Muscle of leg (tissue), 9 donors: ENCODE data around the gene KRT72. TPM values are rescaled to one million over a fixed set of nuclear protein-coding genes. Genes with fewer than 3 reads are reported as not detected.

Experiments
- polyA plus RNA-seq, 8 donors: library from polyadenylated mRNA; unstranded; fragments of 120-200 nt; gene quantifications; one replicate each; pipeline versions ENCODE4 v1.2.1 to v1.2.3, GENCODE V29; 2013; ENCODE audit warnings: inconsistent platforms in 1 of 8, low replicate concordance in 1 of 8; ENCODE audit not compliant: insufficient read length in 8 of 8, insufficient read depth in 1 of 8
- total RNA-seq: library from RNA; stranded (reverse); fragments of 120-200 nt; gene quantifications from one replicate; pipeline ENCODE4 v1.2.4, GENCODE V29; 2013

Gene KRT72
- total and polyA plus RNA-seq, 9 donors, result not detected

Other genes starting within 250 kb of the KRT72 start
- gene KRT85, start 234.0 kb downstream of the KRT72 start, total RNA-seq, result not detected
- not detected for gene KRT85, start 234.0 kb downstream of the KRT72 start, polyA plus RNA-seq
- not detected for gene KRT84, start 215.8 kb downstream of the KRT72 start, total RNA-seq
- gene KRT84, start 215.8 kb downstream of the KRT72 start, polyA plus RNA-seq, result not detected
- not detected for gene KRT82, start 195.1 kb downstream of the KRT72 start, total RNA-seq
- not detected for gene KRT82, start 195.1 kb downstream of the KRT72 start, polyA plus RNA-seq
- gene KRT75, start 167.1 kb downstream of the KRT72 start, total RNA-seq, result not detected
- not detected for gene KRT75, start 167.1 kb downstream of the KRT72 start, polyA plus RNA-seq
- gene KRT6B, start 149.3 kb downstream of the KRT72 start, total RNA-seq, result not detected
- gene KRT6B, start 149.3 kb downstream of the KRT72 start, polyA plus RNA-seq, result under 1 TPM in 1 of 8 donors, not detected in 7; 0.44 TPM
- not detected for gene KRT6C, start 127.7 kb downstream of the KRT72 start, total RNA-seq
- under 1 TPM in 1 of 8 donors, not detected in 7; 0.32 TPM for gene KRT6C, start 127.7 kb downstream of the KRT72 start, polyA plus RNA-seq
- gene KRT6A, start 108.2 kb downstream of the KRT72 start, total RNA-seq, result not detected
- 10 to 100 TPM in 1 of 8 donors, under 1 TPM in 3, not detected in 4; 0.05 to 26.4 (median 0.63) TPM for gene KRT6A, start 108.2 kb downstream of the KRT72 start, polyA plus RNA-seq
- 0.66 TPM for gene KRT5, start 81.1 kb downstream of the KRT72 start, total RNA-seq
- 100 to 1,000 TPM in 1 of 8 donors, 10 to 100 TPM in 1, 1 to 10 TPM in 1, under 1 TPM in 5; 0.21 to 383 (median 0.62) TPM for gene KRT5, start 81.1 kb downstream of the KRT72 start, polyA plus RNA-seq
- gene KRT71, start 48.3 kb downstream of the KRT72 start, total RNA-seq, result not detected
- gene KRT71, start 48.3 kb downstream of the KRT72 start, polyA plus RNA-seq, result not detected
- gene KRT74, start 27.6 kb downstream of the KRT72 start, total RNA-seq, result not detected
- gene KRT74, start 27.6 kb downstream of the KRT72 start, polyA plus RNA-seq, result under 1 TPM in 1 of 8 donors, not detected in 7; 0.09 TPM
- gene KRT73, start 17.1 kb upstream of the KRT72 start, total RNA-seq, result 0.09 TPM
- under 1 TPM in 1 of 8 donors, not detected in 7; 0.12 TPM for gene KRT73, start 17.1 kb upstream of the KRT72 start, polyA plus RNA-seq
- gene KRT2, start 50.7 kb upstream of the KRT72 start, total RNA-seq, result not detected
- gene KRT2, start 50.7 kb upstream of the KRT72 start, polyA plus RNA-seq, result under 1 TPM in 2 of 8 donors, not detected in 6; 0.11 to 0.18 TPM
- gene KRT1, start 78.9 kb upstream of the KRT72 start, total RNA-seq, result 0.35 TPM
- gene KRT1, start 78.9 kb upstream of the KRT72 start, polyA plus RNA-seq, result 100 to 1,000 TPM in 1 of 8 donors, 10 to 100 TPM in 1, 1 to 10 TPM in 4, under 1 TPM in 2; 0.47 to 193 (median 1.9) TPM
- not detected for gene KRT77, start 102.1 kb upstream of the KRT72 start, total RNA-seq
- gene KRT77, start 102.1 kb upstream of the KRT72 start, polyA plus RNA-seq, result under 1 TPM in 2 of 8 donors, not detected in 6; 0.08 to 0.61 TPM
- not detected for gene KRT76, start 175.9 kb upstream of the KRT72 start, total RNA-seq
- gene KRT76, start 175.9 kb upstream of the KRT72 start, polyA plus RNA-seq, result not detected
- not detected for gene KRT3, start 194.7 kb upstream of the KRT72 start, total RNA-seq
- gene KRT3, start 194.7 kb upstream of the KRT72 start, polyA plus RNA-seq, result under 1 TPM in 1 of 8 donors, not detected in 7; 0.13 TPM
- 0.04 TPM for gene KRT4, start 212.7 kb upstream of the KRT72 start, total RNA-seq
- gene KRT4, start 212.7 kb upstream of the KRT72 start, polyA plus RNA-seq, result 100 to 1,000 TPM in 1 of 8 donors, 1 to 10 TPM in 1, under 1 TPM in 5, not detected in 1; 0.04 to 178 (median 0.50) TPM
- gene KRT79, start 232.8 kb upstream of the KRT72 start, total RNA-seq, result not detected
- not detected for gene KRT79, start 232.8 kb upstream of the KRT72 start, polyA plus RNA-seq
- gene KRT78, start 247.5 kb upstream of the KRT72 start, total RNA-seq, result not detected
- 1 to 10 TPM in 1 of 8 donors, under 1 TPM in 2, not detected in 5; 0.05 to 2.8 (median 0.79) TPM for gene KRT78, start 247.5 kb upstream of the KRT72 start, polyA plus RNA-seq